ENCODE data around the gene SPAG9. TPM values are rescaled to one million over a fixed set of nuclear protein-coding genes. Genes with fewer than 3 reads are reported as not detected.
"Not testable (repeated sequence)": the region's sequence is repeated elsewhere in the genome, so short reads cannot be mapped to it uniquely, and the experiment has no call there.

SPAG9 gene
- polyA plus RNA-seq, 1 donor from 2014 or later: 201 TPM

GRCh38 chr17:51083981-51084380 is 36.7 kb downstream of the SPAG9 start:
- Histone ChIP-seq H3K27ac (ENCODE audit: low read length) (no peak overlapping the region), H3K27me3 (ENCODE audit: insufficient read depth, low read depth, low read length) (no peaks in the 10 kb centered on the region), H3K9me3 (ENCODE audit: low read length) (no peaks in the 10 kb centered on the region), H3F3A (ENCODE audit: insufficient read depth, low read length, poor library complexity, severe bottlenecking) (no peaks in the 10 kb centered on the region), H3K4me2 (ENCODE audit: low read length) (no peak overlapping the region), H2AFZ (ENCODE audit: low read depth, low read length) (no peak overlapping the region), H3K9me2 (ENCODE audit: insufficient read depth, low read length) (no peaks in the 10 kb centered on the region), H3K4me3 (ENCODE audit: low read length) (no peak overlapping the region), H3K36me3 (ENCODE audit: insufficient read depth, low read length) (no peaks in the 10 kb centered on the region), H3K79me2 (replicated peaks; ENCODE audit: insufficient read depth, low read length) (peaks cover 5% of the 10 kb centered on the region), H3K9ac (ENCODE audit: low read length) (no peak overlapping the region), H4K20me1 (ENCODE audit: insufficient read depth) (no peaks in the 10 kb centered on the region)
- TF ChIP-seq EP300 (conservative IDR thresholded peaks at IDR 0.05; ENCODE audit: poor library complexity, severe bottlenecking) (no peak), MXI1 (conservative IDR thresholded peaks at IDR 0.05; ENCODE audit: poor library complexity, severe bottlenecking) (no peak), POLR2AphosphoS5 (IDR thresholded peaks at IDR 0.05) (no peak), REST (IDR thresholded peaks at IDR 0.05; ENCODE audit: borderline replicate concordance) (no peak), RAD21 (conservative IDR thresholded peaks at IDR 0.05) (no peak), EZH2 (IDR thresholded peaks at IDR 0.05; ENCODE audit: borderline replicate concordance, insufficient read depth, low read length, poor library complexity, severe bottlenecking) (no peak), CTCF (IDR thresholded peaks at IDR 0.05; ENCODE audit: poor library complexity, severe bottlenecking) (no peak), TAF1 (IDR thresholded peaks at IDR 0.05; ENCODE audit: low read depth) (no peak), SMC3 (conservative IDR thresholded peaks at IDR 0.05; ENCODE audit: poor library complexity) (no peak)

GRCh38 chr17:51083364-51083763 is 37.3 kb downstream of the SPAG9 start:
- not testable (repeated sequence) for H3K27me3 ChIP-seq (ENCODE audit: insufficient read depth, low read depth, low read length); H3F3A ChIP-seq (ENCODE audit: insufficient read depth, low read length, poor library complexity, severe bottlenecking); H3K79me2 ChIP-seq (replicated peaks; ENCODE audit: insufficient read depth, low read length)

GRCh38 chr17:51079049-51079448 is 41.6 kb downstream of the SPAG9 start:
- H3K27ac ChIP-seq (ENCODE audit: low read length): no peak overlapping the region
- no peak overlapping the region for H3K4me2 ChIP-seq (ENCODE audit: low read length)
- H3K9ac ChIP-seq (ENCODE audit: low read length): no peak overlapping the region
- H4K20me1 ChIP-seq (ENCODE audit: insufficient read depth): no peaks in the 10 kb centered on the region
- H3K36me3 ChIP-seq (ENCODE audit: insufficient read depth, low read length): peaks cover 6% of the 10 kb centered on the region
- no peaks in the 10 kb centered on the region for H3F3A ChIP-seq (ENCODE audit: insufficient read depth, low read length, poor library complexity, severe bottlenecking)
- H3K9me2 ChIP-seq (ENCODE audit: insufficient read depth, low read length): no peaks in the 10 kb centered on the region
- H3K9me3 ChIP-seq (ENCODE audit: low read length): no peaks in the 10 kb centered on the region
- H3K27me3 ChIP-seq (ENCODE audit: insufficient read depth, low read depth, low read length): no peaks in the 10 kb centered on the region
- TF ChIP-seq RAD21 (conservative IDR thresholded peaks at IDR 0.05): no peak
- no peak for TF ChIP-seq EZH2 (IDR thresholded peaks at IDR 0.05; ENCODE audit: borderline replicate concordance, insufficient read depth, low read length, poor library complexity, severe bottlenecking)
- TF ChIP-seq MXI1 (conservative IDR thresholded peaks at IDR 0.05; ENCODE audit: poor library complexity, severe bottlenecking): no peak
- H3K4me3 ChIP-seq (ENCODE audit: low read length): no peak overlapping the region
- H3K79me2 ChIP-seq (replicated peaks; ENCODE audit: insufficient read depth, low read length): peaks cover 5% of the 10 kb centered on the region
- H2AFZ ChIP-seq (ENCODE audit: low read depth, low read length): no peak overlapping the region

More at GRCh38 chr17:51083364-51083763, 37.3 kb downstream of the SPAG9 start:
- H4K20me1 ChIP-seq (ENCODE audit: insufficient read depth); H3K27ac ChIP-seq (ENCODE audit: low read length); H2AFZ ChIP-seq (ENCODE audit: low read depth, low read length); H3K9me3 ChIP-seq (ENCODE audit: low read length); H3K36me3 ChIP-seq (ENCODE audit: insufficient read depth, low read length); H3K9ac ChIP-seq (ENCODE audit: low read length); H3K9me2 ChIP-seq (ENCODE audit: insufficient read depth, low read length); H3K4me2 ChIP-seq (ENCODE audit: low read length); H3K4me3 ChIP-seq (ENCODE audit: low read length): not testable (repeated sequence)

All from neural cell (in vitro differentiated cells).